Epithelial cell of proximal tubule (primary cell): ENCODE results near the gene LRRC8B. TPM values are rescaled to one million over a fixed set of nuclear protein-coding genes. Genes with fewer than 3 reads are reported as not detected.

Source experiments
- DNase-seq: peaks from one replicate; pipeline ENCODE4 v3.0.0-alpha.2; 2011; ENCODE audit warnings: low read depth
- H3K4me3 ChIP-seq: 2 replicates; pipeline ENCODE4 v1.5.1; 2011; ENCODE audit warnings: low read depth, mild to moderate bottlenecking, low read length
- CTCF ChIP-seq: conservative IDR thresholded peaks from 2 replicates; pipeline ENCODE4 v1.5.1; 2012; ENCODE audit warnings: low read depth, mild to moderate bottlenecking, low read length
- total RNA-seq: library from RNA; depleted of rRNA; stranded (reverse); fragments of >200 nt; gene quantifications from 2 replicates; pipeline ENCODE4 v1.2.3, GENCODE V29; 2015

Gene LRRC8B
- total RNA-seq, 1 donor from 2014 or later: 5.0 TPM

- no peak overlapping the region for H3K4me3 ChIP-seq
- no peak for TF ChIP-seq CTCF
- DNase-seq: no peak
Measured at GRCh38 chr1:89594096-89594740, 69.6 kb downstream of the LRRC8B start.

GRCh38 chr1:89596698-89597097 is 72.1 kb downstream of the LRRC8B start:
- no peak for DNase-seq
- no peak for TF ChIP-seq CTCF
- no peak overlapping the region for H3K4me3 ChIP-seq

- DNase-seq: no peak
- TF ChIP-seq CTCF: peak; percentile 71
Measured at GRCh38 chr1:89598450-89599331, 74.1 kb downstream of the LRRC8B start.

GRCh38 chr1:89599332-89599630 is 74.7 kb downstream of the LRRC8B start:
- no peak for TF ChIP-seq CTCF
- H3K4me3 ChIP-seq: no peak overlapping the region
- no peak for DNase-seq

More at GRCh38 chr1:89598450-89599331, 74.1 kb downstream of the LRRC8B start:
- no peak overlapping the region for H3K4me3 ChIP-seq

GRCh38 chr1:89600451-89601224 is 76.0 kb downstream of the LRRC8B start:
- no peak for TF ChIP-seq CTCF
- no peak for DNase-seq
- H3K4me3 ChIP-seq: no peak overlapping the region

- H3K4me3 ChIP-seq: no peak overlapping the region
- no peak for TF ChIP-seq CTCF
- DNase-seq: no peak
Measured at GRCh38 chr1:89602871-89603404, 78.3 kb downstream of the LRRC8B start.
